OCI-LY3 (cell line): ENCODE data around the gene BAZ2A.

Source experiments
- H2AFZ ChIP-seq: fragments of 200-600, 300-600 bp; shearing (Covaris generic); 2 replicates; pipeline ENCODE4 v1.6.0; 2014; ENCODE audit warnings: antibody characterized with exemption, low read depth, low read length
- H3K27ac ChIP-seq: fragments of 200-600, 300-600 bp; sonication (generic); 2 replicates; pipeline ENCODE4 v1.5.1; 2014; ENCODE audit warnings: mild to moderate bottlenecking, low read length, moderate library complexity, mixed read lengths
- H3K27me3 ChIP-seq: fragments of 200-600, 300-600 bp; sonication (generic); 2 replicates; pipeline ENCODE4 v1.6.1; 2014; ENCODE audit warnings: low read depth, low read length, mixed read lengths
- H3K36me3 ChIP-seq: fragments of 200-600, 300-600 bp; sonication (generic); replicated peaks from 2 replicates; pipeline ENCODE3; 2014; ENCODE audit warnings: low read depth, low read length, mixed read lengths
- H3K4me1 ChIP-seq: fragments of 300-600, 200-600 bp; sonication (generic); 2 replicates; pipeline ENCODE4 v1.6.1; 2014; ENCODE audit warnings: low read length, mixed read lengths
- H3K4me2 ChIP-seq: fragments of 200-600, 300-600 bp; sonication (generic); 2 replicates; pipeline ENCODE4 v1.6.1; 2014; ENCODE audit warnings: low read length, mixed read lengths
- H3K4me3 ChIP-seq: fragments of 300-600, 200-600 bp; sonication (generic); 2 replicates; pipeline ENCODE4 v1.5.1; 2014; ENCODE audit warnings: antibody characterized with exemption, mild to moderate bottlenecking, low read length, moderate library complexity
- H3K79me2 ChIP-seq: fragments of 300-600, 200-600 bp; shearing (Covaris generic); 2 replicates; pipeline ENCODE4 v1.6.1; 2014; ENCODE audit warnings: mild to moderate bottlenecking, low read length, mixed read lengths
- H3K9ac ChIP-seq: fragments of 300-600, 200-600 bp; shearing (Covaris generic); 2 replicates; pipeline ENCODE4 v1.6.0; 2014; ENCODE audit warnings: mild to moderate bottlenecking, low read length, moderate library complexity
- H3K9me3 ChIP-seq: fragments of 200-600, 300-600 bp; shearing (Covaris generic); 2 replicates; pipeline ENCODE4 v1.6.1; 2014; ENCODE audit warnings: low read length, mixed read lengths; ENCODE audit not compliant: insufficient read depth
- H4K20me1 ChIP-seq: fragments of 200-600, 300-600 bp; sonication (generic); 2 replicates; pipeline ENCODE4 v1.6.1; 2016; ENCODE audit warnings: low read length, mixed read lengths; ENCODE audit not compliant: insufficient read depth
- CTCF ChIP-seq: fragments of 200-600, 300-600 bp; sonication (generic); IDR thresholded peaks from 2 replicates; pipeline ENCODE4 v1.5.1; 2014; ENCODE audit warnings: antibody characterized with exemption, low read length, low read depth
- EZH2phosphoT487 ChIP-seq: fragments of 200-600 bp; shearing (Covaris generic); IDR thresholded peaks from 2 replicates; pipeline ENCODE4 v1.6.1; 2018; ENCODE audit warnings: antibody characterized with exemption, mixed run types, low read depth

The BAZ2A gene

GRCh38 chr12:56601503-56601902 is 28.6 kb downstream of the BAZ2A start:
- Histone ChIP-seq H3K27me3 (no peaks in the 10 kb centered on the region), H4K20me1 (peaks cover 8% of the 10 kb centered on the region; the same call in 1 of the 2 replicates), H3K9me3 (no peaks in the 10 kb centered on the region), H3K79me2 (no peaks in the 10 kb centered on the region), H3K36me3 (peaks cover 88% of the 10 kb centered on the region), H3K9ac (no peak overlapping the region), H3K4me1 (no peaks in the 10 kb centered on the region), H2AFZ (no peak overlapping the region), H3K4me2 (no peak overlapping the region), H3K4me3 (no peak overlapping the region), H3K27ac (no peak overlapping the region)
- no peak for TF ChIP-seq EZH2phosphoT487
- TF ChIP-seq CTCF = peak; percentile 37

GRCh38 chr12:56600753-56601152 is 29.4 kb downstream of the BAZ2A start:
- peaks cover 81% of the 10 kb centered on the region for H3K36me3 ChIP-seq
- no peak overlapping the region for H3K9ac ChIP-seq
- no peaks in the 10 kb centered on the region for H3K9me3 ChIP-seq
- peaks cover 8% of the 10 kb centered on the region; the same call in 1 of the 2 replicates for H4K20me1 ChIP-seq
- H3K4me1 ChIP-seq = no peaks in the 10 kb centered on the region
- TF ChIP-seq EZH2phosphoT487 (no peak), CTCF (no peak)
- H2AFZ ChIP-seq = no peak overlapping the region
- no peaks in the 10 kb centered on the region for H3K27me3 ChIP-seq
- H3K4me2 ChIP-seq = no peak overlapping the region
- H3K27ac ChIP-seq = no peak overlapping the region
- no peaks in the 10 kb centered on the region for H3K79me2 ChIP-seq
- H3K4me3 ChIP-seq = no peak overlapping the region

GRCh38 chr12:56599797-56600196 is 30.3 kb downstream of the BAZ2A start:
- TF ChIP-seq EZH2phosphoT487 (no peak), CTCF (no peak)
- no peak overlapping the region for H2AFZ ChIP-seq
- no peaks in the 10 kb centered on the region for H3K9me3 ChIP-seq
- H3K79me2 ChIP-seq = no peaks in the 10 kb centered on the region
- no peak overlapping the region for H3K27ac ChIP-seq
- H3K27me3 ChIP-seq = no peaks in the 10 kb centered on the region
- H3K9ac ChIP-seq = no peak overlapping the region
- peaks cover 79% of the 10 kb centered on the region for H3K36me3 ChIP-seq
- no peak overlapping the region for H3K4me2 ChIP-seq
- no peak overlapping the region for H3K4me3 ChIP-seq
- no peaks in the 10 kb centered on the region for H3K4me1 ChIP-seq
- H4K20me1 ChIP-seq = peaks cover 8% of the 10 kb centered on the region; the same call in 1 of the 2 replicates

GRCh38 chr12:56599041-56599440 is 31.1 kb downstream of the BAZ2A start:
- Histone ChIP-seq H2AFZ (no peak overlapping the region), H3K4me2 (no peak overlapping the region), H3K36me3 (peaks cover 71% of the 10 kb centered on the region), H3K9me3 (no peaks in the 10 kb centered on the region), H3K27me3 (no peaks in the 10 kb centered on the region), H4K20me1 (peaks cover 8% of the 10 kb centered on the region; the same call in 1 of the 2 replicates), H3K79me2 (no peaks in the 10 kb centered on the region), H3K27ac (no peak overlapping the region), H3K9ac (no peak overlapping the region), H3K4me1 (no peaks in the 10 kb centered on the region), H3K4me3 (no peak overlapping the region)
- TF ChIP-seq CTCF (no peak), EZH2phosphoT487 (no peak)
